NT2/D1 (cell line): ENCODE data around the gene TERT.
"Not testable (repeated sequence)": the region's sequence is repeated elsewhere in the genome, so short reads cannot be mapped to it uniquely, and the experiment has no call there.

Experiments
- DNase-seq: peaks from one replicate; pipeline ENCODE4 v3.0.0-alpha.2; 2011; ENCODE audit warnings: low read depth, low spot score
- H3K27me3 ChIP-seq: 2 replicates; pipeline ENCODE4 v1.6.0; 2011; ENCODE audit warnings: mild to moderate bottlenecking; ENCODE audit not compliant: insufficient read length, insufficient read depth
- H3K36me3 ChIP-seq: 2 replicates; pipeline ENCODE4 v1.6.1; 2011; ENCODE audit warnings: mild to moderate bottlenecking, low read length, mixed read lengths; ENCODE audit not compliant: insufficient read depth, insufficient read length
- H3K4me1 ChIP-seq: 2 replicates; pipeline ENCODE4 v1.5.1; 2011; ENCODE audit not compliant: insufficient read depth, insufficient read length
- H3K4me3 ChIP-seq: 2 replicates; pipeline ENCODE4 v1.5.1; 2011; ENCODE audit warnings: low read depth; ENCODE audit not compliant: insufficient read length
- H3K9ac ChIP-seq: 2 replicates; pipeline ENCODE4 v1.6.0; 2011; ENCODE audit warnings: low read depth; ENCODE audit not compliant: insufficient read length
- H3K9me3 ChIP-seq: 2 replicates; pipeline ENCODE4 v1.5.1; 2011; ENCODE audit warnings: mild to moderate bottlenecking, low read length; ENCODE audit not compliant: insufficient read depth
- SUZ12 ChIP-seq: IDR thresholded peaks from 2 replicates; pipeline ENCODE4 v1.6.1; 2011; ENCODE audit not compliant: insufficient read length, insufficient read depth; ENCODE audit errors: extremely low read depth
- YY1 ChIP-seq: IDR thresholded peaks from 2 replicates; pipeline ENCODE4 v1.6.1; 2011; ENCODE audit not compliant: insufficient read length, insufficient read depth
- ZNF274 ChIP-seq: IDR thresholded peaks from 2 replicates; pipeline ENCODE4 v1.6.1; 2011; ENCODE audit warnings: mild to moderate bottlenecking, low read depth, low read length

The TERT gene

GRCh38 chr5:1279443-1280151 is 15.3 kb downstream of the TERT start:
- no peaks in the 10 kb centered on the region for H3K9me3 ChIP-seq
- H3K4me3 ChIP-seq: no peak overlapping the region
- TF ChIP-seq YY1: no peak
- TF ChIP-seq SUZ12: no peak
- TF ChIP-seq ZNF274: no peak
- no peak overlapping the region for H3K9ac ChIP-seq
- peaks cover 11% of the 10 kb centered on the region for H3K36me3 ChIP-seq
- H3K4me1 ChIP-seq: no peaks in the 10 kb centered on the region
- no peak for DNase-seq
- no peaks in the 10 kb centered on the region for H3K27me3 ChIP-seq

GRCh38 chr5:1278656-1279442 is 16.0 kb downstream of the TERT start:
- TF ChIP-seq SUZ12: no peak
- no peak for TF ChIP-seq ZNF274
- TF ChIP-seq YY1: no peak
- no peak overlapping the region for H3K4me3 ChIP-seq
- no peak for DNase-seq
- no peaks in the 10 kb centered on the region for H3K4me1 ChIP-seq
- peaks cover 11% of the 10 kb centered on the region for H3K36me3 ChIP-seq
- H3K9ac ChIP-seq: no peak overlapping the region
- no peaks in the 10 kb centered on the region for H3K9me3 ChIP-seq
- no peaks in the 10 kb centered on the region for H3K27me3 ChIP-seq

- TF ChIP-seq YY1 (no peak), ZNF274 (no peak), SUZ12 (no peak)
- no peak for DNase-seq
- no peaks in the 10 kb centered on the region for H3K4me1 ChIP-seq
- peaks cover 11% of the 10 kb centered on the region for H3K36me3 ChIP-seq
- no peak overlapping the region for H3K4me3 ChIP-seq
- H3K27me3 ChIP-seq: no peaks in the 10 kb centered on the region
- H3K9me3 ChIP-seq: no peaks in the 10 kb centered on the region
- no peak overlapping the region for H3K9ac ChIP-seq
These were observed 16.7 kb downstream of the TERT start for GRCh38 chr5:1278216-1278615.

- no peak for TF ChIP-seq YY1
- no peak for TF ChIP-seq SUZ12
- TF ChIP-seq ZNF274: no peak
- Histone ChIP-seq H3K4me1 (no peaks in the 10 kb centered on the region), H3K9ac (no peak overlapping the region), H3K9me3 (no peaks in the 10 kb centered on the region), H3K36me3 (peaks cover 11% of the 10 kb centered on the region), H3K4me3 (no peak overlapping the region), H3K27me3 (no peaks in the 10 kb centered on the region)
- DNase-seq: no peak
These were observed 17.1 kb downstream of the TERT start for GRCh38 chr5:1277781-1278180.

GRCh38 chr5:1277331-1277730 is 17.5 kb downstream of the TERT start:
- Histone ChIP-seq H3K9me3 (no peaks in the 10 kb centered on the region), H3K4me3 (no peak overlapping the region), H3K36me3 (peaks cover 11% of the 10 kb centered on the region), H3K9ac (no peak overlapping the region), H3K4me1 (no peaks in the 10 kb centered on the region), H3K27me3 (no peaks in the 10 kb centered on the region)
- TF ChIP-seq YY1: no peak
- no peak for DNase-seq

GRCh38 chr5:1276930-1277329 is 17.9 kb downstream of the TERT start:
- peaks cover 14% of the 10 kb centered on the region for H3K36me3 ChIP-seq
- TF ChIP-seq SUZ12 (no peak), YY1 (no peak), ZNF274 (no peak)
- no peaks in the 10 kb centered on the region for H3K27me3 ChIP-seq
- no peak overlapping the region for H3K4me3 ChIP-seq
- H3K9ac ChIP-seq: no peak overlapping the region
- H3K4me1 ChIP-seq: no peaks in the 10 kb centered on the region
- DNase-seq: no peak
- no peaks in the 10 kb centered on the region for H3K9me3 ChIP-seq

GRCh38 chr5:1275397-1276391 is 19.2 kb downstream of the TERT start:
- DNase-seq, H3K9me3 ChIP-seq: not testable (repeated sequence)

More at GRCh38 chr5:1275397-1276391, 19.2 kb downstream of the TERT start:
- H3K9ac ChIP-seq, H3K27me3 ChIP-seq, H3K4me3 ChIP-seq, H3K4me1 ChIP-seq: not testable (repeated sequence)
- H3K36me3 ChIP-seq: peaks cover 24% of the 10 kb centered on the region
